ENCODE data around the gene TIPARP. TPM values are rescaled to one million over a fixed set of nuclear protein-coding genes. Genes with fewer than 3 reads are reported as not detected.

The TIPARP gene
- 27.8 TPM for polyA plus RNA-seq (ENCODE audit: insufficient read length)
- long read RNA-seq, donor 1, full-length matches to known transcripts, result 2 of 10 reads
- long read RNA-seq, donor 1, partial matches to known transcripts, result 8 of 10 reads
- long read RNA-seq, donor 1, other reads (novel, unspliced or antisense), result 0 of 10 reads
- long read RNA-seq, donor 2, full-length matches to known transcripts, result 4 of 4 reads
- long read RNA-seq, donor 2, partial matches to known transcripts, result 0 of 4 reads
- long read RNA-seq, donor 2, other reads (novel, unspliced or antisense), result 0 of 4 reads
- long read RNA-seq, donor 3, result 0 reads
- long read RNA-seq, donor 4, result 0 reads
- long read RNA-seq, donor 5, full-length matches to known transcripts, result 2 of 2 reads
- long read RNA-seq, donor 5, partial matches to known transcripts, result 0 of 2 reads
- long read RNA-seq, donor 5, other reads (novel, unspliced or antisense), result 0 of 2 reads
- long read RNA-seq, donor 6, full-length matches to known transcripts, result 2 of 2 reads
- long read RNA-seq, donor 6, partial matches to known transcripts, result 0 of 2 reads
- long read RNA-seq, donor 6, other reads (novel, unspliced or antisense), result 0 of 2 reads
- long read RNA-seq, donor 7, full-length matches to known transcripts, result 2 of 2 reads
- long read RNA-seq, donor 7, partial matches to known transcripts, result 0 of 2 reads
- long read RNA-seq, donor 7, other reads (novel, unspliced or antisense), result 0 of 2 reads
- long read RNA-seq, donor 8, full-length matches to known transcripts, result 1 of 1 reads
- long read RNA-seq, donor 8, partial matches to known transcripts, result 0 of 1 reads
- long read RNA-seq, donor 8, other reads (novel, unspliced or antisense), result 0 of 1 reads

GRCh38 chr3:156674046-156674910, at the start of gene TIPARP:
Gene TIPARP, plus strand, starts transcription at chr3:156674590. Its CDS starts 3,108 bp downstream, at chr3:156677698.
- DNase-seq, result peak; percentile 98

- DNase-seq, result no peak
These were observed 48.3 kb upstream of the TIPARP start for GRCh38 chr3:156626104-156626503.

GRCh38 chr3:156627946-156628569, 46.3 kb upstream of the TIPARP start:
- DNase-seq, result no peak

GRCh38 chr3:156628836-156629618, 45.4 kb upstream of the TIPARP start:
- no peak for DNase-seq

- DNase-seq, result no peak
These were observed 44.2 kb upstream of the TIPARP start for GRCh38 chr3:156630081-156630772.

GRCh38 chr3:156630773-156631093, 43.7 kb upstream of the TIPARP start:
- no peak for DNase-seq

GRCh38 chr3:156631323-156631722, 43.1 kb upstream of the TIPARP start:
- no peak for DNase-seq

- no peak for DNase-seq
These were observed 41.8 kb upstream of the TIPARP start for GRCh38 chr3:156632601-156633000.

- no peak for DNase-seq
These were observed 41.1 kb upstream of the TIPARP start for GRCh38 chr3:156633335-156633734.

GRCh38 chr3:156635034-156635433, 39.4 kb upstream of the TIPARP start:
- no peak for DNase-seq

- no peak for DNase-seq
These were observed 38.4 kb upstream of the TIPARP start for GRCh38 chr3:156635973-156636372.

- DNase-seq, result no peak
These were observed 36.8 kb upstream of the TIPARP start for GRCh38 chr3:156637480-156638022.

- no peak for DNase-seq
These were observed 36.1 kb upstream of the TIPARP start for GRCh38 chr3:156638271-156638670.

- DNase-seq, result no peak
These were observed 34.9 kb upstream of the TIPARP start for GRCh38 chr3:156639414-156640023.

- no peak for DNase-seq
These were observed 32.8 kb upstream of the TIPARP start for GRCh38 chr3:156641618-156641975.

- DNase-seq, result no peak
These were observed 31.4 kb upstream of the TIPARP start for GRCh38 chr3:156642750-156643728.

GRCh38 chr3:156643729-156644389, 30.5 kb upstream of the TIPARP start:
- no peak for DNase-seq

- no peak for DNase-seq
These were observed 29.4 kb upstream of the TIPARP start for GRCh38 chr3:156644958-156645357.
